Measurements from ENCODE around the gene WHAMM. TPM values are rescaled to one million over a fixed set of nuclear protein-coding genes. Genes with fewer than 3 reads are reported as not detected.

The WHAMM gene
- total and polyA plus RNA-seq, 4 donors = 4.2 to 10.4 (median 6.6) TPM

- Histone ChIP-seq H3K9ac (ENCODE audit: insufficient read depth in 1 of 2, low read length in 2 of 2) (no peak overlapping the region), H3K36me3 (ENCODE audit: control insufficient read depth in 4 of 4, insufficient read depth in 4 of 4, low read length in 4 of 4) (no peaks in the 10 kb centered on the region), H3K4me1 (ENCODE audit: control insufficient read depth in 5 of 5, insufficient read depth in 5 of 5, low read length in 5 of 5) (peaks cover 0 to 3% (median 0%) of the 10 kb centered on the region in 5 donors), H3K4me3 (no peak overlapping the region), H3K27ac (ENCODE audit: low read depth in 1 of 2, low read length in 1 of 2) (no peak overlapping the region), H3K27me3 (ENCODE audit: control insufficient read depth in 3 of 3, insufficient read depth in 3 of 3, low read length in 2 of 3) (no peaks in the 10 kb centered on the region), H3K9me3 (ENCODE audit: control insufficient read depth in 4 of 4, insufficient read depth in 3 of 4, low read length in 3 of 4) (no peaks in the 10 kb centered on the region)
- ATAC-seq (ENCODE audit: insufficient read depth, low FRiP score) (no peak), DNase-seq (no peak)
- WGBS, 2 donors = 78 to 79% methylated on average over 7 of the region's 7 CpGs
- TF ChIP-seq CTCF (IDR thresholded peaks at IDR 0.05; ENCODE audit: control extremely low read depth, extremely low read depth) = no peak
Observed at GRCh38 chr15:82873000-82873680, 63.7 kb downstream of the WHAMM start.

DNA sequence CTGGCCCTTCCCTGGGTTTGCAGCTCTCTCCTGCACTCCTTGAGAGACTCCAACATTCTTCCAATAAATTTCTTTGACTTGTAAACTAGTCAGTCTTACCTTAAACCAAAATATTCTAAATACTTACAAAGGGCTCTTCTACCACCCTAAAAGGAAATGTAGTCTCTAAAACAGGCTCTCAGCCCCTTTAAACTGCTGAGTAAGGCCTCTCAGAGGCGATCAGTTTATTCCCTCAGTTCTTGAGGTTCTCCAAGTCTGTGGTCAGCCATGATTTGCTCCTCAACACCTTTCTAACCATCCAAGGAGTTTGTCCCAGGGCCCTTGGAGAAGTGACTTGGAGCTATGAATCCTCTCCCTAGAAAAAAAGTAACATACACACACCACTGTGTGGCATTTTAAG lies 64.8 kb downstream of the WHAMM start:
- H3K9ac ChIP-seq (ENCODE audit: insufficient read depth in 1 of 2, low read length in 2 of 2) = no peak overlapping the region
- no peak for TF ChIP-seq CTCF (IDR thresholded peaks at IDR 0.05; ENCODE audit: control extremely low read depth, extremely low read depth)
- no peak overlapping the region for H3K27ac ChIP-seq (ENCODE audit: low read depth in 1 of 2, low read length in 1 of 2)
- no peak for ATAC-seq (ENCODE audit: insufficient read depth, low FRiP score)
- no peaks in the 10 kb centered on the region for H3K36me3 ChIP-seq (ENCODE audit: control insufficient read depth in 4 of 4, insufficient read depth in 4 of 4, low read length in 4 of 4)
- H3K9me3 ChIP-seq (ENCODE audit: control insufficient read depth in 4 of 4, insufficient read depth in 3 of 4, low read length in 3 of 4) = no peaks in the 10 kb centered on the region
- no peak overlapping the region for H3K4me3 ChIP-seq
- peaks cover 0 to 3% (median 0%) of the 10 kb centered on the region in 5 donors for H3K4me1 ChIP-seq (ENCODE audit: control insufficient read depth in 5 of 5, insufficient read depth in 5 of 5, low read length in 5 of 5)
- no peaks in the 10 kb centered on the region for H3K27me3 ChIP-seq (ENCODE audit: control insufficient read depth in 3 of 3, insufficient read depth in 3 of 3, low read length in 2 of 3)
- WGBS, 2 donors = 70% methylated on average over 1 of the region's 1 CpG
- no peak for DNase-seq

DNA sequence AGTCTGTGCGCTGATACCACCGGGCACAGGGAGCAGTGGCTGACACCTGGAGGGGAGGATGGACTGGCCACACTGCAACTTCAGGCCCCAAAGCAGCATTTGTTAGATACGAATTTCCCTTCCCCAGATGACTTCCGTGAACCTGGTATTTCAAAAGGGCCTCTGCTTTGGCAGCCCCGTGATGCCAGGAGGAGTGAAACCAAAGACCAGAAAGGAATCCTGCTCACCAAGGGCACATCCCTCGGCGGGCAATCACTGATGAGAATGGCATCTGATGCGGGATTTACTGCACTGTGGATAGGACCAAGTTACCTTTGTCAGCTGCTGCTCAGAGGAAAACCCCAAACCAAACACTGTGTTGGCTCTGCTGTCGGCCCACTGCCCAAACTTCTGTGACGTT lies 65.5 kb downstream of the WHAMM start:
- H3K27ac ChIP-seq (ENCODE audit: low read depth in 1 of 2, low read length in 1 of 2) = no peak overlapping the region
- no peak overlapping the region for H3K4me3 ChIP-seq
- H3K36me3 ChIP-seq (ENCODE audit: control insufficient read depth in 4 of 4, insufficient read depth in 4 of 4, low read length in 4 of 4) = no peaks in the 10 kb centered on the region
- H3K9ac ChIP-seq (ENCODE audit: insufficient read depth in 1 of 2, low read length in 2 of 2) = no peak overlapping the region
- DNase-seq (no peak), ATAC-seq (ENCODE audit: insufficient read depth, low FRiP score) (no peak)
- no peaks in the 10 kb centered on the region for H3K9me3 ChIP-seq (ENCODE audit: control insufficient read depth in 4 of 4, insufficient read depth in 3 of 4, low read length in 3 of 4)
- WGBS, 2 donors = 83 to 87% methylated on average over 10 of the region's 10 CpGs
- peaks cover 0 to 3% (median 0%) of the 10 kb centered on the region in 5 donors for H3K4me1 ChIP-seq (ENCODE audit: control insufficient read depth in 5 of 5, insufficient read depth in 5 of 5, low read length in 5 of 5)
- H3K27me3 ChIP-seq (ENCODE audit: control insufficient read depth in 3 of 3, insufficient read depth in 3 of 3, low read length in 2 of 3) = no peaks in the 10 kb centered on the region
- TF ChIP-seq CTCF (IDR thresholded peaks at IDR 0.05; ENCODE audit: control extremely low read depth, extremely low read depth) = no peak
